DND-41 (cell line): Measurements from ENCODE around the gene RRAGD.
A peak's percentile ranks its signal among the peaks of the same experiment; 100 is the strongest.

Source experiments
- ATAC-seq: fragments of 200-7000 bp; cut with Tn5 transposase; 3 replicates; pipeline ENCODE4 v1.9.1; 2021; ENCODE audit warnings: low read depth; ENCODE audit not compliant: insufficient read depth
- DNase-seq: peaks from one replicate; pipeline ENCODE4 v3.0.0-alpha.2; 2020
- H2AFZ ChIP-seq: 2 replicates; pipeline ENCODE4 v1.6.0; 2012; ENCODE audit warnings: low read depth, low read length
- H3K27ac ChIP-seq: 2 replicates; pipeline ENCODE4 v1.5.1; 2012; ENCODE audit warnings: low read length, inconsistent platforms
- H3K27me3 ChIP-seq: fragments of 200-600 bp; sonication (generic); 2 replicates; pipeline ENCODE4 v1.6.0; 2012; ENCODE audit warnings: low read length, mild to moderate bottlenecking, inconsistent platforms; ENCODE audit not compliant: insufficient read depth, poor library complexity
- H3K36me3 ChIP-seq: 2 replicates; pipeline ENCODE4 v1.5.1; 2012; ENCODE audit warnings: low read length, inconsistent platforms; ENCODE audit not compliant: insufficient read depth
- H3K4me1 ChIP-seq: 2 replicates; pipeline ENCODE4 v1.5.1; 2012; ENCODE audit warnings: mild to moderate bottlenecking, low read length; ENCODE audit not compliant: insufficient read depth
- H3K4me2 ChIP-seq: 2 replicates; pipeline ENCODE4 v1.6.0; 2012; ENCODE audit warnings: mild to moderate bottlenecking, moderate library complexity, low read length, inconsistent platforms; ENCODE audit not compliant: insufficient read depth
- H3K4me3 ChIP-seq, 2 experiments: fragments of 200-600 bp in 1 of 2; shearing (Covaris generic) in 1 of 2; 2 replicates each; pipeline ENCODE4 v1.5.1; 2012 to 2016; ENCODE audit warnings: inconsistent platforms in 2 of 2, low read length in 2 of 2, mild to moderate bottlenecking in 2 of 2, low read depth in 1 of 2, moderate library complexity in 1 of 2
- H3K79me2 ChIP-seq: 2 replicates; pipeline ENCODE4 v1.6.0; 2012; ENCODE audit warnings: low read length, inconsistent platforms; ENCODE audit not compliant: insufficient read depth
- H3K9ac ChIP-seq: 2 replicates; pipeline ENCODE4 v1.6.0; 2012; ENCODE audit warnings: low read depth, mild to moderate bottlenecking, inconsistent platforms, low read length, moderate library complexity
- H3K9me3 ChIP-seq: 2 replicates; pipeline ENCODE4 v1.5.1; 2012; ENCODE audit warnings: low read length, moderate library complexity, mild to moderate bottlenecking, inconsistent platforms; ENCODE audit not compliant: insufficient read depth, severe bottlenecking
- H4K20me1 ChIP-seq: 2 replicates; pipeline ENCODE4 v1.6.0; 2012; ENCODE audit warnings: low read length; ENCODE audit not compliant: insufficient read depth
- CTCF ChIP-seq: IDR thresholded peaks from 2 replicates; pipeline ENCODE4 v1.5.1; 2012; ENCODE audit warnings: borderline replicate concordance, low read length, moderate library complexity, mild to moderate bottlenecking; ENCODE audit not compliant: poor library complexity, severe bottlenecking; ENCODE audit errors: extremely low read depth
- EZH2 ChIP-seq: IDR thresholded peaks from 3 replicates; pipeline ENCODE4 v1.6.1; 2012; ENCODE audit warnings: borderline replicate concordance, low read depth, mild to moderate bottlenecking, moderate library complexity, low read length, inconsistent platforms; ENCODE audit not compliant: severe bottlenecking

The RRAGD gene

GRCh38 chr6:89368107-89368506, 44.0 kb downstream of the RRAGD start:
- H4K20me1 ChIP-seq: no peaks in the 10 kb centered on the region
- H3K27ac ChIP-seq: no peak overlapping the region
- peaks cover 31% of the 10 kb centered on the region for H3K36me3 ChIP-seq
- ATAC-seq: no peak
- no peak for TF ChIP-seq EZH2
- TF ChIP-seq CTCF: peak; percentile 89
- no peak overlapping the region for H3K9ac ChIP-seq
- peak; percentile 68 for DNase-seq
- H3K4me3 ChIP-seq: no peak overlapping the region
- H3K27me3 ChIP-seq: no peaks in the 10 kb centered on the region
- no peak overlapping the region for H2AFZ ChIP-seq
- no peak overlapping the region for H3K4me2 ChIP-seq
- H3K79me2 ChIP-seq: no peaks in the 10 kb centered on the region
- H3K4me1 ChIP-seq: peaks cover 22% of the 10 kb centered on the region
- no peaks in the 10 kb centered on the region for H3K9me3 ChIP-seq

- TF ChIP-seq CTCF (no peak), EZH2 (no peak)
- Histone ChIP-seq H2AFZ (no peak overlapping the region), H3K9me3 (no peaks in the 10 kb centered on the region), H3K79me2 (no peaks in the 10 kb centered on the region), H3K4me2 (no peak overlapping the region), H3K4me1 (peaks cover 37% of the 10 kb centered on the region), H4K20me1 (no peaks in the 10 kb centered on the region), H3K36me3 (peaks cover 20% of the 10 kb centered on the region), H3K27me3 (no peaks in the 10 kb centered on the region), H3K9ac (no peak overlapping the region), H3K27ac (peak overlapping the region; percentile 9), H3K4me3 (no peak overlapping the region)
- ATAC-seq: peak; percentile 44; the same call in 1 of the 3 replicates
- DNase-seq: no peak
These were observed 47.5 kb downstream of the RRAGD start for GRCh38 chr6:89364586-89364985.

GRCh38 chr6:89361171-89361570, 50.9 kb downstream of the RRAGD start:
- Histone ChIP-seq H4K20me1 (no peaks in the 10 kb centered on the region), H3K36me3 (peaks cover 3% of the 10 kb centered on the region; the same call in 1 of the 2 replicates), H3K9ac (no peak overlapping the region), H3K4me1 (peaks cover 70% of the 10 kb centered on the region), H3K27me3 (no peaks in the 10 kb centered on the region), H3K4me3 (no peak overlapping the region), H2AFZ (no peak overlapping the region), H3K79me2 (no peaks in the 10 kb centered on the region), H3K9me3 (no peaks in the 10 kb centered on the region), H3K27ac (peak overlapping the region; percentile 52), H3K4me2 (no peak overlapping the region)
- TF ChIP-seq EZH2 (no peak), CTCF (no peak)
- ATAC-seq: no peak
- no peak for DNase-seq
